HG02884 (cell line): ENCODE measurements around the gene RFT1.

Experiments used
- ATAC-seq: cut with Tn5 transposase; IDR thresholded peaks from one replicate; pipeline ENCODE4 v1.9.1; 2021; ENCODE audit warnings: mild to moderate bottlenecking, moderate library complexity; ENCODE audit not compliant: unreplicated experiment

The RFT1 gene

DNA sequence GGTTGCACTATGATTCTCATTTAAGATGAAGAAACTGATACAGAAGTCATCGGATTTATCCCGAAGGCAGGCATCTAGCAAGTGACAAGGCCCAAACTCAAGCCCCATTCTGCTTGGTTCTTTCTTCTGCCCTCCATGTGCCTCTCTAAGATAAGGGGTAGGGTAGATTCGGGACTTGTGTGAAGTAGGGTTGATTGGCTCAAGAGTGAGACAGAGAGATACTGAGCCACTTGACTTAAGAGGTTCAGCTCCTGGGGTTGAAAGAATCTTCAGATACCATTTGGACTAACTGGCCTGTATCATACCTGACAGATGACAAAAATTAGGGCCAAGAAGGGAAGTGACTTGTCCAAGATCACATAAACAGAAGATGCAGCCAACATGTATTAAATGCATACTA lies 891 bp downstream of the RFT1 start:
- ATAC-seq = no peak

DNA sequence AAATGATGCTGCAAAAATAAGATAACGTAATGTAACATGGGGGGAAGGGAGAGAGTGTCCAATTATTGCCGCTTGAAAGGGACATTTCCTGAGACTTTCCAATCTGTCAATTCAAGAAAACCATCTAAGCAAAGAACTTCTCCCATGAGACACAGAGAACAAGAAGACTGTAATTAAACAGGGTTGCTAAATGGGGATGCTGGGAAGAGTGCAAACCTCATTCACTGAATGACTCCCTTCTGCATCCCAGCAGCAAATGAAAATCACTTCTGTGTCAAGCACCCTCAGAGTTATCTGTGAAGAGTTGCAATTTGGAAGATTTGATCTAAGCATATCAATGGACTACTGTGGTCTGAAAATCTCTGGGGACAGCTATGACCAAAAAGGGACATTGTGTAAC lies 3.6 kb downstream of the RFT1 start:
- no peak for ATAC-seq

GRCh38 chr3:53123953-53124352 lies 6.3 kb downstream of the RFT1 start:
- no peak for ATAC-seq

- ATAC-seq = no peak
Observed at GRCh38 chr3:53123510-53123909, 6.7 kb downstream of the RFT1 start.

GRCh38 chr3:53122933-53123305 lies 7.3 kb downstream of the RFT1 start:
- no peak for ATAC-seq

DNA sequence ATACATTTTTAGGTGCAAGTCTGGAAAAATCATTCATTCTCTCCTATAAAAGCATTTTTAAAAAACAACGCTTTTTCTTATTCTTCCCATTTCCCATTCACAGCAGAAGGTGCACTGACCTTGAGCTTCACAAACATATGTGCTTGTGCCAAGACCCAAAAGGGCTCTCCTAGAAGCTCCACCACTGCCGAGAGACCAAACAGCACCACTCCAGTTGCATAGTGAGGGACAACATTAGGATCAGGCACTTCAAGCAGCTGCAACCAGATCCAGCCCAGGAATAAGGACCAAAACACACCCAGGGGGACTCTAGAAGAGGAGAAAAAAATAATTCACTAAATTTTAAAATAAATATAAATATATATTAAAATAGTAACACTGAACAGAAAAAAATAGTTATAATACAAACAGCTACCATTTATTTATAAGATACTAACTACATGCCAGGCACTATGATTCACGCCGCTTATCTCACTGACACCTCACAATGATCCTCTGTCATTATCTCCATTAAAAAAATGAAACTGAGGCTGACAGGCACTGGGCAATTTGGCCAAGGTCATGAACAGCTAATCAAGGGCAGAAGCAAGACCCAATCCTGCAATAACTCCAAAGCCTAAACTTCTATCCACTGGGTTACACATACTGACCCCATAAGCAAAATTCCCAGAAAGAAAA lies 7.8 kb downstream of the RFT1 start:
- ATAC-seq = no peak

- no peak for ATAC-seq
Observed at GRCh38 chr3:53120336-53120735, 9.9 kb downstream of the RFT1 start.

- ATAC-seq = no peak
Observed at GRCh38 chr3:53116956-53117355, 13.3 kb downstream of the RFT1 start.

GRCh38 chr3:53114412-53115074 lies 15.7 kb downstream of the RFT1 start:
- ATAC-seq = no peak

GRCh38 chr3:53114011-53114400 lies 16.2 kb downstream of the RFT1 start:
- no peak for ATAC-seq

DNA sequence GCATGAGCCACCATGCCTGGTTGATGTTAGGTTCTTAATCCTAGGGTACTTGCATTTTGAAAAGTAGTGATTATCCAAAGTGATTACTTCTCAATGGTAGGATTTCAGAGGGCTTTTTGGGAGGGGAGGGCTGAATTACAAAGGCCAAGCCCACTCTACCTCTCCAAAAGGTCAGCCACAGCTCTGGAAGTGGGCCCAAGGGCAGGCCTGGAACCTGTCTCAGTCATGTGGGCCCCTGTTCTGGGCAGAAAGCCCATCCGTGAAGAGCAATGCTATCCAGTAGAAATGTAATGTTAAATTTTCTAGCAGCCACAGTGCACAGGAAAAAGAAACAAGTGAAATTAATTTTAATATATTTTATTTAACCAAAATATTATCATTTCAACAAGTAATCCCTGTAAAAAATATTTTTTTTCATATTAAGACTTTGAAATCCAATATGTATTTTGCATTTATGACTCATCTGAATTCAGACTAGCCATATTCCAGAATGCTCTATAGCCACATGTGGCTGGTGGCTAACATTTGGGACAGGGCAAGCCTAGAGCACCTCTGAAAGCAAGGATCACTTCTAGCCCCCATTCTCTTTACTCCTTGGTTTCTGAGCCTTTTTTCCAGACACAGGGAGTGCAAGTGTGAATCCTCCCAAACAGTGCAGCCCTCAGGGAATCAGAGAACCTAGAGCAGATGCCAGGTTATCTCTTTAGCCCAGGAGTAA lies 16.8 kb downstream of the RFT1 start:
- ATAC-seq = no peak

- ATAC-seq = no peak
Observed at GRCh38 chr3:53111822-53112221, 18.4 kb downstream of the RFT1 start.

GRCh38 chr3:53109891-53110771 lies 20.1 kb downstream of the RFT1 start:
- no peak for ATAC-seq

DNA sequence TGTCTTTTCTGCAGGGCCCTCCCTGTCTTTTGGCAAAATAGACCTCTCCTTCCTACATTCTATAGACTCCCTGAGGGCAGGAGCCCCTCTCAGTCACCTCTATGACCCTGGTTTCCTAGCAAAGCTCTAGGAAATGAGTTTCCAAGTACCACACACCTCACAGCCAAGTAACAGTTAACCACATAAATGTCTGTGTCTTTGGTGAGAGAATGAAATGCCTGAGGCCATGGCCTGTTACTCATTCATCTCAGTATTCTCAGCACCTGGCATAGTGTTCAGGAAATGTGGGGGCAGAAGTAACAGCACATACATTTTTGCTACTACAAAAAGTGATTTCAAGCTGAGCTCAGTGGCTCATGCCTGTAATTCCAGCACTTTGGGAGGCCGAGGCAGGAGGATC lies 21.0 kb downstream of the RFT1 start:
- ATAC-seq = no peak

DNA sequence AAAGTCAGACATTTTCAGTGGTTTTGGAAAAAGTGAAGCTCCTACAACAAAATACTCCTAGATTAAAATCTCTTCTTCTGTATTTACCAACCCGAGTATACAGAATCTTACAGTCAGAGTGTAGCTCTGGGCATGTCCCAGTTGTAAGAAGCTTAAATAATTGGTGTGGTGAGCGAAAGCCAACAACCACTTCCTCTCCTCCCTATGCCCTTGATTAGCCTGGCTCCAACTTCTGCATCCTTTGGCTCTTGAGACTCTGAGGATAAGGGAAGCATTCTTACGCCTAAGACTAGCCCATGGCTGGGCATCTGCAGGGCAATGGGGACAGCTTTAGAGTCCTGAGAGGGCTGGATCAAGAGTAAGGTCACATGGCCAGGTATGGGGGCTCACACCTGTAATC lies 25.5 kb downstream of the RFT1 start:
- ATAC-seq = no peak

DNA sequence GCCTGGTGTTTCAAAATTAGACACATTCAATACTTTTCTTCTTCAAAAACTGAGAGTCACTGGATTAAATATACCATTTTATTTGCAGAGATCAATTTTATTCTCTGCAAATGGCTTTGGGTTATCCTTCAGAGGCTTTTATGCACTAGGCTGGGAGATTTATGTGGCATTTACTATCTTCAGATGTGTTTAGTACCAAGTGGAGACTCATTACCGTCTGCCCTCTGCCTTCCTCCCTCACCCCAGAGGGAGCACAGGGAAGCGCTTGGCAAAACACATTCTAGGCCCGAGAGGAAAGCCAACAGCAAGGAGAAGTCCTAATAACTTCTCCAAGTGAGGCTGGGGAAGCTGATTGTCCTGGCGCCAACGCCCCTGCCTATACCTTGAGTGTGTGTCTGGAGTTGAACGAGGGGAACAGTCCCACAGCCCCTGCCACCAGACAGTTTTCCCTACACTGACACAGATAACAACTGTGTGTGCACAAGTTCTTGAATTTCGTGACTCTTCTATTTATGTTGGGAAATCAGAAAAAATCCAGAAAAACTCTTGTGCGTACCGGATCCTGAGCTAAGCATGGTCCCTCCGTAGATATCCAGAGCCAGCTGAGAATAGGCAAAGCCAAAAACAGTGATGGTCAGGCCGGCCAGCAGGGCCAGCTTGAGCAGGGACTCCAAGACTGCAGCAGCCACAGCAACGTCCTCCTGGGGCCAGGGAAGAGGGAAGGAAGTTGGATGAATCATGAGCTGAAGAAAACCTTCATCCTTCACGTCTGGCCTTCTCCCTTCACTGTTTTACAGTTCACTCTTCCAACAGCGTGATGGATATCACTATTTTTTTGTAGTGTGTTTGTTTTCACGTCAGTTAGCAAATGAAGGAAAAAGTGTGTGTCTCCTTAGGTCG lies 26.6 kb downstream of the RFT1 start:
- ATAC-seq = no peak

- ATAC-seq = peak; percentile 45
Observed at GRCh38 chr3:53102601-53103147, 27.6 kb downstream of the RFT1 start.

GRCh38 chr3:53101956-53102355 lies 28.3 kb downstream of the RFT1 start:
- ATAC-seq = no peak

GRCh38 chr3:53100818-53101466 lies 29.3 kb downstream of the RFT1 start:
- no peak for ATAC-seq
